ENCODE results near the gene TMPRSS3. TPM values are rescaled to one million over a fixed set of nuclear protein-coding genes. Genes with fewer than 3 reads are reported as not detected.

Gene TMPRSS3
- total RNA-seq, 1 experiment from 2014 or later = 2.0 TPM

DNA sequence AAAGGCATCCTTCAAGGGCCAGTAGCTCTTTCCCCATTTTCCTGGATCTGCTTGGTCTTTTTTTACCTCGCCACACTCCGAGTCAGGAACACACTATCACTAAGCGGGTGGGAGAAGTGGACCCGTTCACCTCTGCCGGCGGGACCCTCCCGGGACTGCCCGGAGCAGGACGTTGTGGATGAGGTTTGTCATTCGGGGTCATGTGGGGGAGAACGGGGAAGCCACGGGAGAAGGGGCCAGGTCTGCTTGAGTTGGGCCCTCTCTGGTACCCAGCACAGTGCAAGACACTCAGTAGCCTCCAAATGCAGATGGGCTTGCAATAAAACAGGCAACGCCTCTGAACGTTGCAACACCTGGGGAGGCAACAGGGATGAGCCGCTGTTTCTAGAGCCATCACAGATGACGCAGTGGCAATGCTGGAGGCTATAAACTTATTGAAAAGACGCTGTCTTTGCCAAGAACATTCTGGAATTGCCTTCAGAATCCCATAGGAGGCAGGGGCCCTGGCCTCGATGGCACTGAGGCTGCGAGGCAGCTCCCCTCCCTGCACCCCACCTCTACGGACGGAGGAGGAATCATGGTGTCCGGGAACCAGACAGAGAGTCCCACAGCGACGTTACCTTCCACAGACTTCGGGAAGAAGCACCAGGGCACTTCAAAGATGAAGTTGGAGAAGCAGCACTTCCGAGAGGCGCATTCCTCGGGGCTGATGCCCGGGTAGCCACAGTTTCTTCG lies 48.8 kb downstream of the TMPRSS3 start:
- H3K27ac Mint-ChIP-seq (ENCODE audit: low read depth, unreplicated experiment) = no peak overlapping the region
- BruUV-seq (replicated peaks) = no TSS peak
- H3K9me3 Mint-ChIP-seq (ENCODE audit: unreplicated experiment) = no peaks in the 10 kb centered on the region
- no peaks in the 10 kb centered on the region for H3K4me1 Mint-ChIP-seq (ENCODE audit: insufficient read depth, unreplicated experiment)
- no peak overlapping the region for H3K4me3 Mint-ChIP-seq (ENCODE audit: unreplicated experiment)
- no peak for TF ChIP-seq CTCF (IDR thresholded peaks at IDR 0.05; ENCODE audit: unreplicated experiment)
- H3K27me3 Mint-ChIP-seq (ENCODE audit: insufficient read depth, unreplicated experiment) = no peaks in the 10 kb centered on the region
- intact Hi-C loops (cut with micrococcal nuclease) = no loop called here
- ChIA-PET CTCF (interaction anchor here (0.7 to 1.0 kb wide), 2 partner anchors 10 to 411 kb away, joined by 3 read pairs; no protein-coding TSS in a partner anchor), POLR2A (no interaction called here)
- no peak for DNase-seq (ENCODE audit: unreplicated experiment)
- H3K36me3 Mint-ChIP-seq (ENCODE audit: insufficient read depth, unreplicated experiment) = no peaks in the 10 kb centered on the region

GRCh38 chr21:42346441-42346840 lies 49.4 kb downstream of the TMPRSS3 start:
- intact Hi-C loops (cut with micrococcal nuclease) = no loop called here
- TF ChIP-seq CTCF (IDR thresholded peaks at IDR 0.05; ENCODE audit: unreplicated experiment) = no peak
- no peaks in the 10 kb centered on the region for H3K9me3 Mint-ChIP-seq (ENCODE audit: unreplicated experiment)
- H3K36me3 Mint-ChIP-seq (ENCODE audit: insufficient read depth, unreplicated experiment) = no peaks in the 10 kb centered on the region
- ChIA-PET POLR2A (no interaction called here), CTCF (interaction anchor here (1.0 kb wide), 1 partner anchor 9 kb away, joined by 3 read pairs; no protein-coding TSS in a partner anchor)
- H3K4me3 Mint-ChIP-seq (ENCODE audit: unreplicated experiment) = no peak overlapping the region
- no TSS peak for BruUV-seq (replicated peaks)
- no peaks in the 10 kb centered on the region for H3K4me1 Mint-ChIP-seq (ENCODE audit: insufficient read depth, unreplicated experiment)
- DNase-seq (ENCODE audit: unreplicated experiment) = no peak
- H3K27me3 Mint-ChIP-seq (ENCODE audit: insufficient read depth, unreplicated experiment) = no peaks in the 10 kb centered on the region
- no peak overlapping the region for H3K27ac Mint-ChIP-seq (ENCODE audit: low read depth, unreplicated experiment)

DNA sequence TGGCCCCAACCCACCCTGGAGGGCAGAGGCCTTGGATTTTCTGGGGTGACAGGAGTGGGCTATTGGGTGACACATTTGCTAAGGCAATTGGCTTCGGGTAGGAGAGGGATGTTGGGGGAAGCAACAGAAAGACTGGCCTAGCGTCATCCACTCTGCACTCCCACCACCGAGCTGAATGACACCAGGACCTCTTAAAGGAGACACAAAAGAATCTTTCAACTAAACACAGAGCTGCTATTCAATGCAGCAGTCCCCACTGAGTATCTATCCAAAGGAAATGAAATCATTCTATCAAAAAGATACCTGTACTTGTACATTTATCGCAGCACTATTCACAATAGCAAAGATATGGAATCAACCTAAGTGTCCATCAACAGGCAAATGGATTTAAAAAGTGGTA lies 51.2 kb downstream of the TMPRSS3 start:
- no peaks in the 10 kb centered on the region for H3K27me3 Mint-ChIP-seq (ENCODE audit: insufficient read depth, unreplicated experiment)
- ChIA-PET CTCF (no interaction called here), POLR2A (interaction anchor here (0.6 kb wide), 1 partner anchor 1018 kb away, joined by 3 read pairs; no protein-coding TSS in a partner anchor)
- BruUV-seq (replicated peaks) = no TSS peak
- H3K27ac Mint-ChIP-seq (ENCODE audit: low read depth, unreplicated experiment) = no peak overlapping the region
- intact Hi-C loops (cut with micrococcal nuclease) = no loop called here
- no peaks in the 10 kb centered on the region for H3K36me3 Mint-ChIP-seq (ENCODE audit: insufficient read depth, unreplicated experiment)
- TF ChIP-seq CTCF (IDR thresholded peaks at IDR 0.05; ENCODE audit: unreplicated experiment) = no peak
- DNase-seq (ENCODE audit: unreplicated experiment) = no peak
- H3K4me3 Mint-ChIP-seq (ENCODE audit: unreplicated experiment) = no peak overlapping the region
- H3K9me3 Mint-ChIP-seq (ENCODE audit: unreplicated experiment) = no peaks in the 10 kb centered on the region
- H3K4me1 Mint-ChIP-seq (ENCODE audit: insufficient read depth, unreplicated experiment) = no peaks in the 10 kb centered on the region

- ChIA-PET POLR2A (interaction anchor here (0.6 kb wide), 1 partner anchor 1017 kb away, joined by 3 read pairs; no protein-coding TSS in a partner anchor), CTCF (interaction anchor here (0.9 kb wide), 1 partner anchor 36 kb away, joined by 4 read pairs; no protein-coding TSS in a partner anchor)
- H3K36me3 Mint-ChIP-seq (ENCODE audit: insufficient read depth, unreplicated experiment) = no peaks in the 10 kb centered on the region
- no peak overlapping the region for H3K4me3 Mint-ChIP-seq (ENCODE audit: unreplicated experiment)
- H3K27me3 Mint-ChIP-seq (ENCODE audit: insufficient read depth, unreplicated experiment) = no peaks in the 10 kb centered on the region
- intact Hi-C loops (cut with micrococcal nuclease) = no loop called here
- no peak for TF ChIP-seq CTCF (IDR thresholded peaks at IDR 0.05; ENCODE audit: unreplicated experiment)
- DNase-seq (ENCODE audit: unreplicated experiment) = no peak
- H3K27ac Mint-ChIP-seq (ENCODE audit: low read depth, unreplicated experiment) = no peak overlapping the region
- H3K4me1 Mint-ChIP-seq (ENCODE audit: insufficient read depth, unreplicated experiment) = no peaks in the 10 kb centered on the region
- H3K9me3 Mint-ChIP-seq (ENCODE audit: unreplicated experiment) = no peaks in the 10 kb centered on the region
- no TSS peak for BruUV-seq (replicated peaks)
These were observed 51.8 kb downstream of the TMPRSS3 start for GRCh38 chr21:42343963-42344510.

Data from MCF 10A (cell line).